ENCODE results near the gene ANKRD27.

DNA sequence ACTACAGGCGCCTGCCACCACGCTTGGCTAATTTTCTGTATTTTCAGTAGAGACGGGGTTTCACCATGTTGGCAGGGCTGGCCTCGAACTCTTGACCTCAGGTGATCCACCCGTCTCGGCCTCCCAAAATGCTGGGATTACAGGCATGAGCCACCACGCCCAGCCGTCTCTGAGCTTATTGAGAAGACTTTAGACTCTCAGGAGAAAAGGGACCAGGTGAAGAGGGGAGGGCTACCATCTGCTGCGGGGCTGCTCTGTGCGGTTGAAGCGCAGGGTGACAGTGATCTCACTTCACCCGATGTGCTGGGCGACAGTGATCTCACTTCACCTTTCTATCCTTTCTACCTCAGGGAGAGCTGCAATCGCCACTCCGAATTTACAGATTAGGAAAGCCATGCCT lies 68.7 kb downstream of the ANKRD27 start:
- TF ChIP-seq POLR2A (IDR thresholded peaks at IDR 0.05; ENCODE audit: low read length) = no peak
- no peak for TF ChIP-seq GATA1 (IDR thresholded peaks at IDR 0.05; ENCODE audit: low read depth, low read length)

All from erythroblast (primary cell).